Neutrophil (primary cell): Measurements from ENCODE around the gene FGF22.

Experiments
- H3K27ac ChIP-seq: fragments of 200-600 bp; sonication (generic); 2 replicates; pipeline ENCODE4 v1.5.1; 2016; ENCODE audit warnings: mild to moderate bottlenecking, moderate library complexity
- H3K27me3 ChIP-seq: fragments of 200-600 bp; sonication (generic); 2 replicates; pipeline ENCODE4 v1.6.0; 2016; ENCODE audit warnings: mild to moderate bottlenecking
- H3K36me3 ChIP-seq: fragments of 200-600 bp; sonication (generic); 2 replicates; pipeline ENCODE4 v1.5.1; 2017
- H3K4me1 ChIP-seq, 2 experiments: fragments of 200-600 bp in 1 of 2; sonication (generic) in 1 of 2; 1 replicate in 1 of 2; 2 replicates in 1 of 2; pipeline versions ENCODE4 v1.5.1 to v1.6.1; 2013 to 2016; ENCODE audit warnings: low read depth in 1 of 2, low read length in 1 of 2, mild to moderate bottlenecking in 1 of 2, moderate library complexity in 1 of 2; ENCODE audit not compliant: control insufficient read depth in 1 of 2, insufficient read depth in 1 of 2
- H3K4me3 ChIP-seq, 2 experiments: fragments of 200-600 bp in 1 of 2; sonication (generic) in 1 of 2; 1 replicate in 1 of 2; 2 replicates in 1 of 2; pipeline ENCODE4 v1.5.1; 2013 to 2016; ENCODE audit warnings: low read depth in 1 of 2, low read length in 1 of 2, mild to moderate bottlenecking in 1 of 2, moderate library complexity in 1 of 2
- H3K9me3 ChIP-seq: fragments of 200-600 bp; sonication (generic); 2 replicates; pipeline ENCODE4 v1.5.1; 2016
- CTCF ChIP-seq: fragments of 200-600 bp; sonication (generic); IDR thresholded peaks from 2 replicates; pipeline ENCODE4 v1.5.1; 2016; ENCODE audit warnings: antibody characterized with exemption

FGF22 gene

GRCh38 chr19:593055-593454, 46.6 kb upstream of the FGF22 start:
- Histone ChIP-seq H3K9me3 (no peaks in the 10 kb centered on the region), H3K4me3 (no peak overlapping the region), H3K36me3 (no peaks in the 10 kb centered on the region), H3K4me1 (no peaks in the 10 kb centered on the region), H3K27me3 (peaks cover 85% of the 10 kb centered on the region), H3K27ac (no peak overlapping the region)
- TF ChIP-seq CTCF, result no peak

- Histone ChIP-seq H3K27ac (no peak overlapping the region), H3K4me1 (no peaks in the 10 kb centered on the region), H3K27me3 (peaks cover 81% of the 10 kb centered on the region), H3K9me3 (no peaks in the 10 kb centered on the region), H3K4me3 (no peak overlapping the region), H3K36me3 (no peaks in the 10 kb centered on the region)
- TF ChIP-seq CTCF, result no peak
These were observed 46.2 kb upstream of the FGF22 start for GRCh38 chr19:593505-593904.

- no peak overlapping the region for H3K27ac ChIP-seq
- no peak for TF ChIP-seq CTCF
- no peak overlapping the region for H3K4me3 ChIP-seq
- peaks cover 72% of the 10 kb centered on the region for H3K27me3 ChIP-seq
- H3K9me3 ChIP-seq, result no peaks in the 10 kb centered on the region
- no peaks in the 10 kb centered on the region for H3K4me1 ChIP-seq
- no peaks in the 10 kb centered on the region for H3K36me3 ChIP-seq
These were observed 45.3 kb upstream of the FGF22 start for GRCh38 chr19:594265-594870.

- Histone ChIP-seq H3K9me3 (no peaks in the 10 kb centered on the region), H3K27me3 (peaks cover 65% of the 10 kb centered on the region), H3K36me3 (no peaks in the 10 kb centered on the region), H3K4me1 (no peaks in the 10 kb centered on the region), H3K4me3 (no peak overlapping the region), H3K27ac (no peak overlapping the region)
- TF ChIP-seq CTCF, result no peak
These were observed 44.1 kb upstream of the FGF22 start for GRCh38 chr19:595326-596262.

GRCh38 chr19:596263-596655, 43.4 kb upstream of the FGF22 start:
- Histone ChIP-seq H3K4me3 (no peak overlapping the region), H3K36me3 (no peaks in the 10 kb centered on the region), H3K4me1 (no peaks in the 10 kb centered on the region), H3K27me3 (peaks cover 58% of the 10 kb centered on the region), H3K9me3 (no peaks in the 10 kb centered on the region), H3K27ac (no peak overlapping the region)
- TF ChIP-seq CTCF, result no peak
